Upper lobe of left lung (tissue), 4 donors: ENCODE data around the gene ERN1.

Source experiments
- POLR2A ChIP-seq, 4 donors: fragments of 450-650 bp; IDR thresholded peaks; one replicate each; pipeline ENCODE4 v1.5.1; 2016 to 2017; ENCODE audit warnings: antibody characterized with exemption in 4 of 4, mild to moderate bottlenecking in 2 of 4
- TF ChIP-seq, protein P1 (sequence below), 6 experiments: fragments of 450-650 bp in 4 of 6; fragments of 200-600 bp in 2 of 6; sonication (generic) in 2 of 6; IDR thresholded peaks; one replicate each; pipeline ENCODE4 v1.5.1; 2016 to 2019; ENCODE audit warnings: antibody characterized with exemption in 6 of 6

DNA sequence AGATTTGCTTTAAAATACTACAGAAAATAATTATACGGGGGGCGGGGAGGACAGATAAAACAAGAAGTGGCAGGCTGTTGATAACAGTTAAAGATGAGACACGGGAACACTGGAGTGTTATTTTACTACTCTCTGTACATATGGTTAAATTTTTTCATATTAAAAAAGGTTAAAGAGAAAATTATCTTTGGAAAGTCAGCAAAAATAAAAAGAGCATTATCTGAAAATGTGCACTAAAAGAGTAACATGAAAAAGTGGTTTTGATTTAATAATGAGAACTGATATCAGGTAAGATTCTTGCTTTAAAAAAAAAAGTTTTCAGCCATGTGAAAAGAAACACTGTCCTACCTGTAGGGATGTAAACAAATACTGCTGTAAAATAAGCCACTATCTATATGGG, 46.9 kb downstream of the ERN1 start:
- TF ChIP-seq POLR2A (IDR thresholded peaks at IDR 0.05): no peak
- TF ChIP-seq, protein P1, sequence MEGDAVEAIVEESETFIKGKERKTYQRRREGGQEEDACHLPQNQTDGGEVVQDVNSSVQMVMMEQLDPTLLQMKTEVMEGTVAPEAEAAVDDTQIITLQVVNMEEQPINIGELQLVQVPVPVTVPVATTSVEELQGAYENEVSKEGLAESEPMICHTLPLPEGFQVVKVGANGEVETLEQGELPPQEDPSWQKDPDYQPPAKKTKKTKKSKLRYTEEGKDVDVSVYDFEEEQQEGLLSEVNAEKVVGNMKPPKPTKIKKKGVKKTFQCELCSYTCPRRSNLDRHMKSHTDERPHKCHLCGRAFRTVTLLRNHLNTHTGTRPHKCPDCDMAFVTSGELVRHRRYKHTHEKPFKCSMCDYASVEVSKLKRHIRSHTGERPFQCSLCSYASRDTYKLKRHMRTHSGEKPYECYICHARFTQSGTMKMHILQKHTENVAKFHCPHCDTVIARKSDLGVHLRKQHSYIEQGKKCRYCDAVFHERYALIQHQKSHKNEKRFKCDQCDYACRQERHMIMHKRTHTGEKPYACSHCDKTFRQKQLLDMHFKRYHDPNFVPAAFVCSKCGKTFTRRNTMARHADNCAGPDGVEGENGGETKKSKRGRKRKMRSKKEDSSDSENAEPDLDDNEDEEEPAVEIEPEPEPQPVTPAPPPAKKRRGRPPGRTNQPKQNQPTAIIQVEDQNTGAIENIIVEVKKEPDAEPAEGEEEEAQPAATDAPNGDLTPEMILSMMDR (IDR thresholded peaks at IDR 0.05): no peak
